GDM1 (cell line): ENCODE results near the gene HSPG2.
"Not testable (repeated sequence)": the region's sequence is repeated elsewhere in the genome, so short reads cannot be mapped to it uniquely, and the experiment has no call there.

Experiments used
- DNase-seq: peaks from one replicate; lab custom pipeline; 2025; lab: John Stamatoyannopoulos, UW

The HSPG2 gene

GRCh38 chr1:21912038-21912758 lies 24.9 kb downstream of the HSPG2 start:
- no peak for DNase-seq

- DNase-seq: no peak
Observed at GRCh38 chr1:21911205-21912001, 25.7 kb downstream of the HSPG2 start.

- no peak for DNase-seq
Observed at GRCh38 chr1:21910558-21911204, 26.4 kb downstream of the HSPG2 start.

- DNase-seq: peak; percentile 93
Observed at GRCh38 chr1:21909787-21910503, 27.2 kb downstream of the HSPG2 start.

- DNase-seq: no peak
Observed at GRCh38 chr1:21909286-21909759, 27.8 kb downstream of the HSPG2 start.

- DNase-seq: not testable (repeated sequence)
Observed at GRCh38 chr1:21907737-21908534, 29.2 kb downstream of the HSPG2 start.

- DNase-seq: no peak
Observed at GRCh38 chr1:21907079-21907418, 30.1 kb downstream of the HSPG2 start.

GRCh38 chr1:21906173-21907078 lies 30.7 kb downstream of the HSPG2 start:
- DNase-seq: no peak

- DNase-seq: peak; percentile 90
Observed at GRCh38 chr1:21904704-21905520, 32.2 kb downstream of the HSPG2 start.

GRCh38 chr1:21904454-21904703 lies 32.7 kb downstream of the HSPG2 start:
- no peak for DNase-seq

- DNase-seq: no peak
Observed at GRCh38 chr1:21903638-21904453, 33.3 kb downstream of the HSPG2 start.

- no peak for DNase-seq
Observed at GRCh38 chr1:21902026-21903012, 34.8 kb downstream of the HSPG2 start.

GRCh38 chr1:21901473-21901847 lies 35.6 kb downstream of the HSPG2 start:
- DNase-seq: no peak

- no peak for DNase-seq
Observed at GRCh38 chr1:21900766-21901472, 36.2 kb downstream of the HSPG2 start.

- DNase-seq: peak; percentile 44
Observed at GRCh38 chr1:21899987-21900386, 37.1 kb downstream of the HSPG2 start.

GRCh38 chr1:21899267-21899810 lies 37.8 kb downstream of the HSPG2 start:
- no peak for DNase-seq
